HG03521 (cell line): ENCODE data around the gene RFESD.

ENCODE experiments used
- ATAC-seq: cut with Tn5 transposase; IDR thresholded peaks from one replicate; pipeline ENCODE4 v1.9.1; 2021; ENCODE audit warnings: mild to moderate bottlenecking, moderate library complexity; ENCODE audit not compliant: unreplicated experiment

Gene RFESD

DNA sequence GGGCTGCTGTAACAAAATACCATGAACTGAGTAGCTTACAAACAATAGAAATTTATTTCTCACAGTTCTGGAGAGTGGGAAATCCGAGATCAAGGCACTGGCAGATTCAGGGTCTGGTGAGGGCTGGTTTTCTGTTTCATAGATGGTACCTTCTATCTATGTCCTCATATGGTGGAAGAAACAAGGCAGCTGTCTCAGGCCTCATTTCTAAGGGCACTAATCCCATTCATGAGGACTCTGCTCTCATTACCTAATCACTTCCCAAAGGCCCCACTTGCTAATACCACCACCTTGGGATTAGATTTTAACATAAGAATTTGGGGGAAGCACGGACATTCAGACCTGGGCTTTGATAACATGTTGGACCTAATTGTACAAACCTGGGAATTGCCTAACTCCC lies 13.5 kb downstream of the RFESD start:
- ATAC-seq = no peak

GRCh38 chr5:95662946-95663345 lies 16.4 kb downstream of the RFESD start:
- ATAC-seq = no peak

- no peak for ATAC-seq
These were observed 17.7 kb downstream of the RFESD start for GRCh38 chr5:95664204-95664786.

DNA sequence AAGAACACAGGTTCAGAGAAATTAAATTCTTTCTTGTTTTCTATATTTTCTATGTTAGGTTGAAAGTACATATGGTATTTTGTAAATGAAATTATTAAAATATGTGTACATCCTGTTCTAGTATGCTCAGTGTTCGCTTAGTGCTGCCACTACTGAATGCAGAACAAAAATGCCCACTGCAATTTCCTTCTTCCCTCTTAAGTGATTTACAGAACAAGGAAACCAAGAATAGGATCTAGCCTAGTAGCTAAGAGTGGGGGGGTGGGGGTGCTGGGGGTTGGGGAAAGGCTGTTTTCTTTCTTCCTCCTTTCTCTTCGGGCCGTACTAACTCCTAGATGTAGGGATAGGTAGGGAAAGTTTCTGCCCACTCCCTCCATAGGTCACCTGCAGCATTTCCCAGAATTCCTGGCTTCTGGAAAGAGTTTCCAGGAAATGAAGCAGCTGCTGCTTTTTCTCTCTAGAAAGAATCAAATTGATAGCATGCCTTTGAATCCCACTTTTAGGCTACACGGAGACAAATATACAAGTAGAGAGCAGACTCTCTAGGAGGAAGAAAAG lies 20.6 kb downstream of the RFESD start:
- no peak for ATAC-seq

- no peak for ATAC-seq
These were observed 21.1 kb downstream of the RFESD start for GRCh38 chr5:95667678-95668077.

- no peak for ATAC-seq
These were observed 21.6 kb downstream of the RFESD start for GRCh38 chr5:95668216-95668615.

- no peak for ATAC-seq
These were observed 22.2 kb downstream of the RFESD start for GRCh38 chr5:95668728-95669127.

- no peak for ATAC-seq
These were observed 23.0 kb downstream of the RFESD start for GRCh38 chr5:95669540-95669939.

DNA sequence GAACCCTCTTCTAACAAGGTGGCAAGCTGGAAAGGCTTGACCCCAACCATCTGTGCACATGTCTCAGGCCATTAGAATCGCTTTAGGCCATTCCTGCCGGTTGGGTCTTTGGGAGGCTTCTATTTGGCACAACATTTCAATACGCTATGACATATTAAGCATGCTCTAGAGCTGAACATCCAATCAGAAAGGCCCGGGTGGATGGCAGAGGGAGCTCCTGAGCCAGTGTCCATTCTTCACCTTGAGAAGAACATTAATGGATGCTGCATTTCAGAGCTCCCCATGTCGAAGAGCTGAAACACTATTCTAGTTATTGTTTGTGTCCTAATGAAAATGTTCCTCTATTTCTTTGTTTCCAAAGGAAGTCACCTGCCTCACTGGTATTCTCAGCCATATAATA lies 23.4 kb downstream of the RFESD start:
- no peak for ATAC-seq

DNA sequence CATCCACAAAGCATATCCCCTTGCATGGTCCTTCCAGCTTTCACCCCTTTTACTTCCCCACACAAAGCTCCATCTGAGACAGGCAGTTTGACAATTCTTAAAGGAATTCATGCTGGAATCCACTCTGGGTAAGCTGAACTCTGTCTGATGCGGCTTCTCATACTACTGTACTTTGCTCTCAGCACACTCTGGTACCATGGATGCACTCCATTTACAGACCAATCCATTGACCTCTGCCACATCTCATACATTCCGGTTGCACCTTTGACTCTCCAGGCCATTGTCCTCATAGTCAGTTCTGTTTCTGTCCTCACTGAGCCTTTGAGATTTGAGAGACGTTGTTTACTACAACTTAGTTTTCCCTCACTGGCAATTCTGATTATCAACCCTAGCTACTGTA lies 24.0 kb downstream of the RFESD start:
- ATAC-seq = no peak

DNA sequence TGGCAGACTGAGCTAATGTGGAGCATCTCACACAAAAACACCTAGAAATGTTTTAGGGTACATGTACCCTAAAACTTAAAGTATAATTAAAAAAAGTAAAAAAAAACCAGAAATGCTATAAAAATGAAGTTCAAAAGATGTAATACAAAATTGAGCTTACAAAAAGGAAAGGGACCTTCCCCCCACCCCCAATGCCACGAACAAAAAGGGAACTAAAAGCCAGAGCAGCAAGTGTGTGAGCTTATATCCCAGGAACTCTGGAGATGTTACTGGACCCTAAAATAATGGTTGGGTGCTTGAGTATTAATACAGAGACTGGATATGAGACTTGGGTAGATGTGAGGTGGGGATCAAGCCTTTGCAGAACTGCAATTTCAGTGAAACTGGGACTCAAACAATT lies 25.2 kb downstream of the RFESD start:
- ATAC-seq = no peak

DNA sequence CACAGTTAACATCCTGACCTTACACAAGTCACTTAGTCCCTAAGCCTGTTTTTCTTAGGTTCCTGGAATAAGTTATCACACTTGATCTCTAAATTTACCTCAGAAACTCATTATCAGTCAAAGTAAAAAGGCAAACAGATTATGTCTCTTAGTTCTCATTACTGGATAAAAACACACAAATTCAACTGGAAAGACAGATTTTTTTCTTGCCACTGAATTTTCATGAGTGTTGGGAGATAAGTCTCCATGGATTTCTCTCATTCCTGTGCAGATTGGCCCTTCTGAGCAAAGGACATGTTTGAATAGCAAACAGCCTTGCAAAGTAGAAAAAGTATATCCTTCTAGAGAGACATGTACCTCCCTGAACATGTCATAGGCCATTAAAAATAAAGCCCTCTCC lies 26.1 kb downstream of the RFESD start:
- ATAC-seq = no peak

- ATAC-seq = no peak
These were observed 26.5 kb downstream of the RFESD start for GRCh38 chr5:95673081-95673480.

- no peak for ATAC-seq
These were observed 36.3 kb downstream of the RFESD start, which contains the start of gene SPATA9 for GRCh38 chr5:95682891-95683290. Gene SPATA9 (minus strand): TSS chr5:95682991. CDS start chr5:95682854, 137 bp downstream.

DNA sequence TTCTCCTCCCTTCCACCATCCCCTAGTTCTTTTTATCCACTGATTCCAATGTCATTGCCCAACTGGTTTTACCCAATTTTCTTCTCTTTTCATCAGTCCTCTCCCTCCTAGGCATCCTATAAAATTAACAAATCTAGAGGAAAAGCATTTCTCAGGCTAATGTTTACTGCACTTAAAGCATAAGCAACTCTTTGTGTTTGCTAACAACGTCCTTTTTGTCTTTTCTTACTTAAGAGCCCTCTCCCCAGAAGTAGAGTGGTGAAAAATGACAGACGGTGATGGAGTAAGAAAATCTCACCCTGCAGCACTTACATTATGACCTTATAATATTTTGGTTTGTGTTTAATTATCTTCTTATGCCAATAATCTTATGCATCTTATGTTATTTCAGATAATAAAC lies 37.8 kb downstream of the RFESD start:
- no peak for ATAC-seq

GRCh38 chr5:95686651-95687050 lies 40.1 kb downstream of the RFESD start:
- ATAC-seq = no peak

GRCh38 chr5:95689680-95690079 lies 43.1 kb downstream of the RFESD start:
- no peak for ATAC-seq

GRCh38 chr5:95690333-95690732 lies 43.8 kb downstream of the RFESD start:
- ATAC-seq = no peak

- no peak for ATAC-seq
These were observed 51.5 kb downstream of the RFESD start for GRCh38 chr5:95697781-95698681.

- no peak for ATAC-seq
These were observed 52.8 kb downstream of the RFESD start for GRCh38 chr5:95699337-95699736.

GRCh38 chr5:95701074-95701473 lies 54.5 kb downstream of the RFESD start:
- ATAC-seq = no peak

- no peak for ATAC-seq
These were observed 57.6 kb downstream of the RFESD start for GRCh38 chr5:95704150-95704549.
